ENCODE measurements around the gene ZMYM4. TPM values are rescaled to one million over a fixed set of nuclear protein-coding genes. Genes with fewer than 3 reads are reported as not detected.

Gene ZMYM4
- total and polyA plus RNA-seq, 7 donors: 4.2 to 46.0 (median 36.7) TPM

DNA sequence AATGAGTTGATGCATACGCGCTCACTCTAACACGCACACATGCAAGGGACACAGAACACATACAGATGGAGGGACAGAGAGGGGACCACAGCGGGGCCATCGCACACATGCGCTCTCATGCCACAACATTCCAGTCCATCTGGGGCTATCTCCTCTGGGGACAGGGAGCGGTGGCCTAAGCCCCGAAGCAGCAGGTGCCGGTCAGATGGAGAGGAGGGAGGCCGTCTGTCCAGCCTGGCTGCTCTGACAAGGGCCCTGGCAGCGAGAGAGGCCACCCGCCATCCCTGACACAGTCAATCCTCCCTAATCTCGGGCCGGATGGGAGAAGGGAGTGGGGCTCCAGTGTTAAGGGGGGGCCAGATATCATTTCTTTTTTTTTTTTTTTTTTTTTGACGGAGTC lies 165.2 kb downstream of the ZMYM4 start:
- Histone ChIP-seq H3K9me3 (no peaks in the 10 kb centered on the region), H3K4me1 (no peaks in the 10 kb centered on the region), H3K36me3 (peaks cover 11 to 58% (median 22%) of the 10 kb centered on the region in 4 donors), H3K4me3 (no peak overlapping the region), H3K27me3 (no peaks in the 10 kb centered on the region), H3K27ac (no peak overlapping the region)
- TF ChIP-seq CTCF (IDR thresholded peaks at IDR 0.05) (no peak), POLR2A (IDR thresholded peaks at IDR 0.05) (no peak), EP300 (IDR thresholded peaks at IDR 0.05) (no peak), POLR2AphosphoS5 (IDR thresholded peaks at IDR 0.05) (no peak)
- no peak for DNase-seq
- 95 to 97% methylated on average over 14 to 15 of the region's 15 CpGs for WGBS, 2 donors
- intact Hi-C loops (cut with DNase I): no loop called here

DNA sequence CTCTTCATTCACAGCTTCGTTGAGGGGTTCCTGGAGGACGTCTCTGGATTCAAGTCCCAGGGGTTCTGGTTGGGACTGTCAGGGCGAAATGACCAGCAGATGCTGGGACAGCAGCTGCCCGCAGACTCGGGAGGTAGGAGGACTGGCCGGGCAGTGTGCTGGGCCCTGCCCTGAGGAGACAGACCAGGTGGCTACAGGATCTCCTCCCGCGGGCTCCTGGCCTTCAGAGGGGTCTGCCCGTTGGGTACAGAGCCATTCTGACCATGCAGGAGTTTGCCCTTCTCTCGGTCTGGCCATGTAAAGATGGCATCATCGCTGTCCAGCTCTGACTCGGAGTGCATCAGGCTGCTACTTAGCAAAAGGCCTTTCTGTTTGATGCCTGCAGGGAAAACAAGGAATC lies 166.2 kb downstream of the ZMYM4 start:
- intact Hi-C loops (cut with DNase I): no loop called here
- Histone ChIP-seq H3K27ac (no peak overlapping the region), H3K4me3 (no peak overlapping the region), H3K9me3 (no peaks in the 10 kb centered on the region), H3K27me3 (no peaks in the 10 kb centered on the region), H3K4me1 (no peaks in the 10 kb centered on the region), H3K36me3 (peaks cover 17 to 67% (median 29%) of the 10 kb centered on the region in 4 donors)
- no peak for DNase-seq
- no peak for TF ChIP-seq POLR2AphosphoS5 (IDR thresholded peaks at IDR 0.05)
- no peak for TF ChIP-seq EP300 (IDR thresholded peaks at IDR 0.05)
- TF ChIP-seq CTCF (IDR thresholded peaks at IDR 0.05): no peak
- no peak for TF ChIP-seq POLR2A (IDR thresholded peaks at IDR 0.05)
- WGBS, 2 donors: 93 to 95% methylated on average over 12 of the region's 12 CpGs

- no peaks in the 10 kb centered on the region for H3K4me1 ChIP-seq
- WGBS, 2 donors: 95 to 96% methylated on average over 10 of the region's 10 CpGs
- peaks cover 29 to 81% (median 43%) of the 10 kb centered on the region in 4 donors for H3K36me3 ChIP-seq
- intact Hi-C loops (cut with DNase I): no loop called here
- no peak overlapping the region for H3K27ac ChIP-seq
- DNase-seq: no peak
- TF ChIP-seq POLR2AphosphoS5 (IDR thresholded peaks at IDR 0.05): peak in 1 of 4 donors; percentile 5
- TF ChIP-seq EP300 (IDR thresholded peaks at IDR 0.05): no peak
- no peaks in the 10 kb centered on the region for H3K9me3 ChIP-seq
- no peaks in the 10 kb centered on the region for H3K27me3 ChIP-seq
- H3K4me3 ChIP-seq: no peak overlapping the region
Measured at GRCh38 chr1:35436078-35436477, 167.6 kb downstream of the ZMYM4 start.

- intact Hi-C loops (cut with DNase I): no loop called here
- Histone ChIP-seq H3K4me1 (no peaks in the 10 kb centered on the region), H3K9me3 (no peaks in the 10 kb centered on the region), H3K27ac (no peak overlapping the region), H3K4me3 (no peak overlapping the region), H3K27me3 (no peaks in the 10 kb centered on the region), H3K36me3 (peaks cover 37 to 91% (median 50%) of the 10 kb centered on the region in 4 donors)
- 96 to 97% methylated on average over 9 of the region's 9 CpGs for WGBS, 2 donors
- no peak for DNase-seq
- no peak for TF ChIP-seq POLR2AphosphoS5 (IDR thresholded peaks at IDR 0.05)
- no peak for TF ChIP-seq POLR2A (IDR thresholded peaks at IDR 0.05)
- TF ChIP-seq EP300 (IDR thresholded peaks at IDR 0.05): no peak
- no peak for TF ChIP-seq CTCF (IDR thresholded peaks at IDR 0.05)
Measured at GRCh38 chr1:35437200-35437599, 168.7 kb downstream of the ZMYM4 start.

DNA sequence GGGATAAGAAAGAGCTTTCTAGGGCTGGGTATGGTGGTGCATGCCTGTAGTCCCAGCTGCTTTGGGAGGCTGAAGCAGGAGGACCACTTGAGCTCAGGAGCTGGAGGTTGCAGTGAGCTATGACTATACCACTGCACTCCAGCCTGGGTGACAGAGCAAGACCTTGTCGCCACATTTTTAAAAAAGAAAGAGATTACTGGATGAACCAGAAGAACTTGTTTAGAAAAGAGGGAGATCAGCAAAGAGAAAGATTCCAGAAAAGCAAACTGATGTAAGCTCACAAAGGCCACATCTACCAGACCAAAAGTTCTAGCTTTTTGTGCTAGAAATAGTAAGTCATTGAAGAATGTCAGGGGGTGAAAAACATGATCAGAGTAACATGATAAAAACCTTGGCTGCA lies 171.1 kb downstream of the ZMYM4 start:
- no peaks in the 10 kb centered on the region for H3K27me3 ChIP-seq
- H3K4me3 ChIP-seq: no peak overlapping the region
- no peak for DNase-seq
- 100% methylated on average over 1 of the region's 1 CpG for WGBS, 2 donors
- no peak overlapping the region for H3K27ac ChIP-seq
- intact Hi-C loops (cut with DNase I): no loop called here
- no peak for TF ChIP-seq EP300 (IDR thresholded peaks at IDR 0.05)
- no peak for TF ChIP-seq POLR2A (IDR thresholded peaks at IDR 0.05)
- no peak for TF ChIP-seq CTCF (IDR thresholded peaks at IDR 0.05)
- TF ChIP-seq POLR2AphosphoS5 (IDR thresholded peaks at IDR 0.05): no peak
- peaks cover 38 to 93% (median 56%) of the 10 kb centered on the region in 4 donors for H3K36me3 ChIP-seq
- H3K9me3 ChIP-seq: no peaks in the 10 kb centered on the region
- no peaks in the 10 kb centered on the region for H3K4me1 ChIP-seq
